SK-N-MC (cell line): ENCODE data around the gene SMYD3.

Source experiments
- EZH2 ChIP-seq: fragments of 200-600 bp; sonication (generic); IDR thresholded peaks from one replicate; pipeline ENCODE4 v1.6.1; 2017; ENCODE audit warnings: antibody characterized with exemption
- POLR2AphosphoS5 ChIP-seq: IDR thresholded peaks from 2 replicates; pipeline ENCODE4 v1.6.1; 2012; ENCODE audit warnings: mild to moderate bottlenecking, low read depth, low read length, borderline replicate concordance

GRCh38 chr1:245770156-245770555 lies 736.9 kb downstream of the SMYD3 start:
- TF ChIP-seq EZH2 (no peak), POLR2AphosphoS5 (no peak)
